Hepatocyte (in vitro differentiated cells): ENCODE results near the gene TBC1D24.

Source experiments
- CTCF ChIP-seq: fragments of 200-600 bp; sonication (generic); IDR thresholded peaks from 2 replicates; pipeline ENCODE4 v1.5.1; 2016; ENCODE audit warnings: antibody characterized with exemption, mild to moderate bottlenecking; ENCODE audit not compliant: poor library complexity
- EZH2 ChIP-seq: fragments of 200-600 bp; sonication (generic); IDR thresholded peaks from 2 replicates; pipeline ENCODE4 v1.6.1; 2016; ENCODE audit warnings: antibody characterized with exemption, mild to moderate bottlenecking, borderline replicate concordance

DNA sequence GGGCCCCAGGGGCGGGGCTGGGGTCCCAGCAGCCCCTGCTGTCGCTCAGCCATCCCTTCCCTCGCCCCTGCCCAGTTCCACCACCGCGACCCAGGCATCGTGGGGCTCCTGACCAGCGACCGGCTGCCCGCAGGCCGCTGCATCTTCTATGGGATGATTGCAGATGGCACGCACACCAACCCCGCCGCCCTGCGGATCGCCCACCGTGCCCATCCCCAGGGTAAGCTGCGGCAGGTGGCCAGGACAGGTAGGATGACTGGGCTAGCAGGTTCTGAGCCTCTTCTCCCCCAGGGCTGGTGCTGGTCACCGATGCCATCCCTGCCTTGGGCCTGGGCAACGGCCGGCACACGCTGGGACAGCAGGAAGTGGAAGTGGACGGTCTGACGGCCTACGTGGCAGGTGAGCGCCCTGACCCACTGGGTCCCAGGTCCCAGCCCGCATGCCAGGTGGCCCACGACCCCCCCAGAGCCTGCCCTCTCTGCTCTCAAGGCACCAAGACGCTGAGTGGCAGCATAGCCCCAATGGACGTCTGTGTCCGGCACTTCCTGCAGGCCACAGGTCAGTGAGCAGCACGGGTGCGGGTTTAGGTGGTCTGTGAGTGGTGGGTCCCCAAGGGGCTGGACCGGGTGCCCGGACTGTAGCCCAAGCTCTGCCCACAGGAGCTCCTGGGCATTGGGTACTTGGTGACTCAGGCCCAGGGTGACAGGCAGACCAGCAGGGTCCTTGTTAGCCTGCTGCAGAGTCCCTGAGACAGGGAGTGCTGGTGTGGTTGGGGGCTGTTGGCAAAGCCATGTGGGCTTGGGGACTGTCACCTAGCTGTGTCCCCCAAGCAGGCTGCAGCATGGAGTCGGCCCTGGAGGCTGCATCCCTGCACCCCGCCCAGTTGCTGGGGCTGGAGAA lies 53.5 kb downstream of the TBC1D24 start:
- TF ChIP-seq CTCF (no peak), EZH2 (no peak)
